HL-60 (cell line): ENCODE measurements around the gene NUP155.

Source experiments
- POLR2AphosphoS5 ChIP-seq: IDR thresholded peaks from 2 replicates; pipeline ENCODE4 v1.6.1; 2012; ENCODE audit warnings: low read depth
- TF ChIP-seq, protein P1 (sequence below): IDR thresholded peaks from one replicate; pipeline ENCODE4 v1.5.1; 2011; ENCODE audit warnings: low read length, control low read depth, inconsistent platforms; ENCODE audit not compliant: insufficient read depth
- TF ChIP-seq, protein P2 (sequence below): IDR thresholded peaks from 2 replicates; pipeline ENCODE4 v1.6.1; 2012; ENCODE audit warnings: low read depth; ENCODE audit not compliant: insufficient replicate concordance

DNA sequence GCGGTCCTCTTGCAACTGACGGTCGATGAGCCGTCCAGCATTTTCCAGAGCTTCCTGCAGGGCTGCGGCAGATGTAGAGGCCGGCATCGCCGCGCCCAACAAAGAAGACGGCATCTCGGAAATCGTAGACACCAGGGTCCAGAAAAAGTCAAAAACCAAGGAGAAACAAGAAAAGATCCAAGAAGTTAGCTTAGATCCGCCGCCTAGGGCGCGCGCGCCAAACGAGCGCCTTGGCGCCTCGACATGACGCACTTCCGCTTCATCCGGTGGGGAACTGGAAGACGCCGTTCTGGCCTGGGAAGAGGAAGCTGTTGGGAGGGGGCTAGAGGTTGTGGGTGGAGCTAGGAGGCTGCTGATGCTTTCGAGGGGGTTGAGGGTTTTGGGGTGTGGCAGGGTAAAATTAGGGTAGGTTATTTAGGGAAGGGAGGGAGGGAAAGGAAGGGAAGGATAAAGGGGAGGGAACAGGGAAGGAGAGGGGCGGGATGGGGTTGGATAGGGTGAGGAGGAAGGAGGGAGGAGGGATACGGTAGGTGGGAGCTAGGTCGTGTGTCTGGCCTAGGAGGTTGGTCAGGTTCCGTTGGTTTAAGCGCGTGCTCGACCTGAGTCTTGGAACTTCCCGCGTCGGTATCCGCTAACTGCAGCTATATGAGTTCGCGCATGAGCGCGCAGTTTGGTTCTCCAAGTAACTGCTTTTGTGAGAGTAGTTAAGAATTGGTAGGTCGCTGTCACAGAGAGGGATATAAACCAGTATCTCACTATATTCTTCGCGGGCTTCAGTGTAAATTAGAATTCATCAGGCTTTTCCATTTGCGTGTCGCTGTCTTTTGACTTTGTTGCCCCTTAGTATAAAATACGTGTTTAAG lies at the start of gene NUP155:
- TF ChIP-seq, protein P1, sequence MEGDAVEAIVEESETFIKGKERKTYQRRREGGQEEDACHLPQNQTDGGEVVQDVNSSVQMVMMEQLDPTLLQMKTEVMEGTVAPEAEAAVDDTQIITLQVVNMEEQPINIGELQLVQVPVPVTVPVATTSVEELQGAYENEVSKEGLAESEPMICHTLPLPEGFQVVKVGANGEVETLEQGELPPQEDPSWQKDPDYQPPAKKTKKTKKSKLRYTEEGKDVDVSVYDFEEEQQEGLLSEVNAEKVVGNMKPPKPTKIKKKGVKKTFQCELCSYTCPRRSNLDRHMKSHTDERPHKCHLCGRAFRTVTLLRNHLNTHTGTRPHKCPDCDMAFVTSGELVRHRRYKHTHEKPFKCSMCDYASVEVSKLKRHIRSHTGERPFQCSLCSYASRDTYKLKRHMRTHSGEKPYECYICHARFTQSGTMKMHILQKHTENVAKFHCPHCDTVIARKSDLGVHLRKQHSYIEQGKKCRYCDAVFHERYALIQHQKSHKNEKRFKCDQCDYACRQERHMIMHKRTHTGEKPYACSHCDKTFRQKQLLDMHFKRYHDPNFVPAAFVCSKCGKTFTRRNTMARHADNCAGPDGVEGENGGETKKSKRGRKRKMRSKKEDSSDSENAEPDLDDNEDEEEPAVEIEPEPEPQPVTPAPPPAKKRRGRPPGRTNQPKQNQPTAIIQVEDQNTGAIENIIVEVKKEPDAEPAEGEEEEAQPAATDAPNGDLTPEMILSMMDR = no peak
- TF ChIP-seq, protein P2, sequence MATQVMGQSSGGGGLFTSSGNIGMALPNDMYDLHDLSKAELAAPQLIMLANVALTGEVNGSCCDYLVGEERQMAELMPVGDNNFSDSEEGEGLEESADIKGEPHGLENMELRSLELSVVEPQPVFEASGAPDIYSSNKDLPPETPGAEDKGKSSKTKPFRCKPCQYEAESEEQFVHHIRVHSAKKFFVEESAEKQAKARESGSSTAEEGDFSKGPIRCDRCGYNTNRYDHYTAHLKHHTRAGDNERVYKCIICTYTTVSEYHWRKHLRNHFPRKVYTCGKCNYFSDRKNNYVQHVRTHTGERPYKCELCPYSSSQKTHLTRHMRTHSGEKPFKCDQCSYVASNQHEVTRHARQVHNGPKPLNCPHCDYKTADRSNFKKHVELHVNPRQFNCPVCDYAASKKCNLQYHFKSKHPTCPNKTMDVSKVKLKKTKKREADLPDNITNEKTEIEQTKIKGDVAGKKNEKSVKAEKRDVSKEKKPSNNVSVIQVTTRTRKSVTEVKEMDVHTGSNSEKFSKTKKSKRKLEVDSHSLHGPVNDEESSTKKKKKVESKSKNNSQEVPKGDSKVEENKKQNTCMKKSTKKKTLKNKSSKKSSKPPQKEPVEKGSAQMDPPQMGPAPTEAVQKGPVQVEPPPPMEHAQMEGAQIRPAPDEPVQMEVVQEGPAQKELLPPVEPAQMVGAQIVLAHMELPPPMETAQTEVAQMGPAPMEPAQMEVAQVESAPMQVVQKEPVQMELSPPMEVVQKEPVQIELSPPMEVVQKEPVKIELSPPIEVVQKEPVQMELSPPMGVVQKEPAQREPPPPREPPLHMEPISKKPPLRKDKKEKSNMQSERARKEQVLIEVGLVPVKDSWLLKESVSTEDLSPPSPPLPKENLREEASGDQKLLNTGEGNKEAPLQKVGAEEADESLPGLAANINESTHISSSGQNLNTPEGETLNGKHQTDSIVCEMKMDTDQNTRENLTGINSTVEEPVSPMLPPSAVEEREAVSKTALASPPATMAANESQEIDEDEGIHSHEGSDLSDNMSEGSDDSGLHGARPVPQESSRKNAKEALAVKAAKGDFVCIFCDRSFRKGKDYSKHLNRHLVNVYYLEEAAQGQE = peak; percentile 48
- TF ChIP-seq POLR2AphosphoS5 = peak; percentile 86
